Lower leg skin (tissue), 3 donors: Measurements from ENCODE around the gene CDH13.

Experiments
- CTCF ChIP-seq, 3 donors: fragments of 450-650 bp; IDR thresholded peaks; one replicate each; pipeline ENCODE4 v1.5.1; 2016; ENCODE audit warnings: antibody characterized with exemption in 3 of 3, mild to moderate bottlenecking in 3 of 3, moderate library complexity in 2 of 3
- POLR2A ChIP-seq, 2 donors: fragments of 450-650 bp; IDR thresholded peaks; one replicate each; pipeline ENCODE4 v1.6.1; 2016 to 2017; ENCODE audit warnings: antibody characterized with exemption in 2 of 2, mild to moderate bottlenecking in 1 of 2, moderate library complexity in 1 of 2

DNA sequence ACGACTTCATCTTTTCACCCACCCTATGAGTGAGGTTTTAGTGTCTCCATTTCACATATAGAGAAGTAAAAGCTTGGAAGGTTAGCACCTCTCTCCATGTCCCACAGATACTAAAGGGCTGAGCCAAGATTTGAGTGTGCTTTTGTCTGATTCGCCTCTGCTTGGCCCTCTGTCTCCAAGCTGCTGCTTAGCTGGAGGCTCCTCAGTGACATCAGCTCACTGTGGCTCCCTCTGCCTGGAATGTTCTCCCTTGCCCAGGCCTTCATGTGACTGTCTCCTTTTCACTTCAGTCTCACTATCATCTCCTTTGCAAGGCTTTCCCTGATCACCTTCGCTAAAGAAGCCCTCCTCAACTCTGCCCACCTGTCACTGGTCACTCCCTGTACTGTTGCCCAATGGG, 1096.5 kb downstream of the CDH13 start:
- TF ChIP-seq CTCF (IDR thresholded peaks at IDR 0.05) (no peak), POLR2A (IDR thresholded peaks at IDR 0.05) (no peak)
